Activated CD8-positive, alpha-beta T cell treated with anti-CD3 and anti-CD28 coated beads for 36 hours (primary cell): ENCODE measurements around the gene DYRK1A. TPM values are rescaled to one million over a fixed set of nuclear protein-coding genes. Genes with fewer than 3 reads are reported as not detected.

Source experiments
- ATAC-seq: fragments of 200-7000 bp; cut with Tn5 transposase; one replicate; pipeline ENCODE4 v1.10.0; 2021; ENCODE audit warnings: mild to moderate bottlenecking, moderate library complexity
- CTCF ChIA-PET: fragments of 350-600 bp; sonication (Branson Sonifier 250); formaldehyde crosslinking; loops from one replicate; lab custom pipeline; 2021; ENCODE audit warnings: antibody characterized with exemption; lab: Charles Lee
- POLR2A ChIA-PET: fragments of 350-600 bp; sonication (Branson Sonifier 250); formaldehyde crosslinking; loops from one replicate; lab custom pipeline; 2021; ENCODE audit warnings: antibody characterized with exemption; lab: Charles Lee
- DNase-seq: peaks from one replicate; pipeline ENCODE4 v3.0.0-alpha.2; 2020
- H3K27ac Mint-ChIP-seq: one replicate; pipeline ENCODE4 v1.8.0; 2021; ENCODE audit warnings: mild to moderate bottlenecking, mixed read lengths
- H3K27me3 Mint-ChIP-seq: one replicate; pipeline ENCODE4 v1.8.0; 2021; ENCODE audit warnings: mixed read lengths
- H3K36me3 Mint-ChIP-seq: one replicate; pipeline ENCODE4 v1.8.0; 2021; ENCODE audit warnings: low read depth, mixed read lengths
- H3K4me1 Mint-ChIP-seq: one replicate; pipeline ENCODE4 v1.8.0; 2021; ENCODE audit warnings: low read depth, mixed read lengths
- H3K4me3 Mint-ChIP-seq: one replicate; pipeline ENCODE4 v1.8.0; 2021; ENCODE audit warnings: mild to moderate bottlenecking, moderate library complexity, mixed read lengths
- H3K9me3 Mint-ChIP-seq: one replicate; pipeline ENCODE4 v1.8.0; 2021; ENCODE audit warnings: mixed read lengths
- intact Hi-C: fragments of 100-400 bp; cut with micrococcal nuclease; formaldehyde crosslinking; loops from one replicate; pipeline ENCODE4 v1.10.0; 2022
- total RNA-seq, 2 experiments: library from RNA; stranded (reverse); gene quantifications; one replicate each; pipeline ENCODE4 v1.2.3, GENCODE V29; 2021
- TF ChIP-seq, protein P1 (sequence below): fragments of 200-600 bp; IDR thresholded peaks from one replicate; pipeline ENCODE4 v1.8.0; 2022; ENCODE audit warnings: antibody characterized with exemption, mild to moderate bottlenecking

The DYRK1A gene
- total RNA-seq, 2 experiments from 2014 or later: 57.5 to 58.7 TPM

DNA sequence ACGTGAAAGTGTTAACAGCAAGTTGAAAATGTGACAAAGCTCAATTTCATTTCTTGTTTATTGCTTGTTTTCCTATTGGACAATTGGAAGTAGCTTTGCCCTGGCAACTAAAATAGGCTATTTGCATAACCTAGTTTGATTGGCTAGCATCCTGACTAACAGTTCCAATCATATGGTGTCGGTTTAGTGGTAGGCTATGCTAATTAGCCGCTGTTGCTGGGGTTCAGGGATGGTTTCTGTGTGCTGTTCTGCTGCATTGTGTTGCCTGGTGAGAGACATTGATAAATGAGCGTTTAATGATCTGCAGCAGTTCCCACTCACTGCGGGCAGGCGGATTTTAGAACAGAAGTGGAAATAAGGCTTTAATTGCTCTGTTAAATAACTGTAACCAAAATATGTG is 68.5 kb downstream of the DYRK1A start:
- H3K27ac Mint-ChIP-seq: no peak overlapping the region
- H3K4me1 Mint-ChIP-seq: peaks cover 39% of the 10 kb centered on the region
- ATAC-seq: peak; percentile 97
- ChIA-PET POLR2A (interaction anchor here (1.0 to 1.2 kb wide), 2 partner anchors 27 to 52 kb away, joined by 3 to 4 read pairs; no protein-coding TSS in a partner anchor), CTCF (interaction anchor here (1.2 kb wide), 1 partner anchor 13 kb away, joined by 3 read pairs; no protein-coding TSS in a partner anchor)
- DNase-seq: peak; percentile 65
- H3K36me3 Mint-ChIP-seq: peaks cover 17% of the 10 kb centered on the region
- H3K27me3 Mint-ChIP-seq: no peaks in the 10 kb centered on the region
- peaks cover 1% of the 10 kb centered on the region for H3K9me3 Mint-ChIP-seq
- intact Hi-C loops: no loop called here
- TF ChIP-seq, protein P1, sequence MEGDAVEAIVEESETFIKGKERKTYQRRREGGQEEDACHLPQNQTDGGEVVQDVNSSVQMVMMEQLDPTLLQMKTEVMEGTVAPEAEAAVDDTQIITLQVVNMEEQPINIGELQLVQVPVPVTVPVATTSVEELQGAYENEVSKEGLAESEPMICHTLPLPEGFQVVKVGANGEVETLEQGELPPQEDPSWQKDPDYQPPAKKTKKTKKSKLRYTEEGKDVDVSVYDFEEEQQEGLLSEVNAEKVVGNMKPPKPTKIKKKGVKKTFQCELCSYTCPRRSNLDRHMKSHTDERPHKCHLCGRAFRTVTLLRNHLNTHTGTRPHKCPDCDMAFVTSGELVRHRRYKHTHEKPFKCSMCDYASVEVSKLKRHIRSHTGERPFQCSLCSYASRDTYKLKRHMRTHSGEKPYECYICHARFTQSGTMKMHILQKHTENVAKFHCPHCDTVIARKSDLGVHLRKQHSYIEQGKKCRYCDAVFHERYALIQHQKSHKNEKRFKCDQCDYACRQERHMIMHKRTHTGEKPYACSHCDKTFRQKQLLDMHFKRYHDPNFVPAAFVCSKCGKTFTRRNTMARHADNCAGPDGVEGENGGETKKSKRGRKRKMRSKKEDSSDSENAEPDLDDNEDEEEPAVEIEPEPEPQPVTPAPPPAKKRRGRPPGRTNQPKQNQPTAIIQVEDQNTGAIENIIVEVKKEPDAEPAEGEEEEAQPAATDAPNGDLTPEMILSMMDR: no peak
- H3K4me3 Mint-ChIP-seq: no peak overlapping the region

DNA sequence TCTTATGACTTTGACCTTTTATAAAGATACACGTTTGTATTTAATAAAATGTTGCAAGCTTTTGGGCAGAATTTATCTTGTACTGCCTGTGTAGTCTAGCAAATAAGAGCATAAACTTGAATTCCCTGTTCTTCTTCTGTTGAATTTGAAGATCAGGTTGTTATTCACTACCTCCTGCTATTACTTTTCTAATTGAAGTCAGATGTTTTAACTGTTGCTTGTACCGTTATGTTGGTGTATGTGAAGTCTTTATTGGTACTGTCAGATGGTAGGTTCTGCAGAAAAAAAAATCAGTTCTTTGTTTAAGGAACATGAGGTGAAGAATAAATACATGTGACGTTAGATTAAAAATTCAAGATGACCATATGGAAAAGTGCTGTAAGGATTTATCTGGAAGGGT is 69.1 kb downstream of the DYRK1A start:
- TF ChIP-seq, protein P1: no peak
- ATAC-seq: no peak
- Mint-ChIP-seq H3K27ac (no peak overlapping the region), H3K36me3 (peaks cover 11% of the 10 kb centered on the region), H3K9me3 (peaks cover 1% of the 10 kb centered on the region), H3K4me1 (peaks cover 36% of the 10 kb centered on the region), H3K4me3 (no peak overlapping the region), H3K27me3 (no peaks in the 10 kb centered on the region)
- intact Hi-C loops: no loop called here
- ChIA-PET POLR2A (interaction anchor here (1.0 to 1.2 kb wide), 3 partner anchors 28 to 61 kb away, joined by 3 to 4 read pairs (median 3); no protein-coding TSS in a partner anchor), CTCF (no interaction called here)
- DNase-seq: no peak

DNA sequence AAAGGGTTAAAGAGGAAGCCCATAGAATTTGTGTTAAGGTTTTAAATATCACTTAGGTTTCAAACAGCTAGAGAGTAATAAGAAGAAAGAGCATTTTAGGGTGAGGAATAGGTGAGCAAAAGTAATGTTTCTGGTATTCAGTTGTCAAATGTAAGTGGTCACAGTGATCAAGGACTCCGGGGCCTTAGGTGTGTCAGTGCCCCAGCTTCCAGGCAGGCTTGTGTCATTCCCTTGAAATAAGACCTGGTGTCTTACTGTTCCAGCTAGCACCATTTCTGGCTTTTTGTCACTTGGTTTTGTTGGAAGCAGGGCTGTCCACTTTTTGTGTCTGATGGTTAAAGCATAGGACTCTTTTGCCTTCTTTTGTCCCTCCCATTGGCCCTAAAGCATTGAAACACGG is 69.6 kb downstream of the DYRK1A start:
- Mint-ChIP-seq H3K27ac (no peak overlapping the region), H3K36me3 (peaks cover 9% of the 10 kb centered on the region), H3K4me3 (no peak overlapping the region), H3K4me1 (peaks cover 36% of the 10 kb centered on the region), H3K9me3 (peaks cover 1% of the 10 kb centered on the region), H3K27me3 (no peaks in the 10 kb centered on the region)
- POLR2A ChIA-PET: interaction anchor here (1.2 kb wide), 2 partner anchors 53 to 61 kb away, joined by 3 read pairs; no protein-coding TSS in a partner anchor
- TF ChIP-seq, protein P1: no peak
- ATAC-seq: no peak
- intact Hi-C loops: no loop called here
- CTCF ChIA-PET: no interaction called here
- DNase-seq: no peak

DNA sequence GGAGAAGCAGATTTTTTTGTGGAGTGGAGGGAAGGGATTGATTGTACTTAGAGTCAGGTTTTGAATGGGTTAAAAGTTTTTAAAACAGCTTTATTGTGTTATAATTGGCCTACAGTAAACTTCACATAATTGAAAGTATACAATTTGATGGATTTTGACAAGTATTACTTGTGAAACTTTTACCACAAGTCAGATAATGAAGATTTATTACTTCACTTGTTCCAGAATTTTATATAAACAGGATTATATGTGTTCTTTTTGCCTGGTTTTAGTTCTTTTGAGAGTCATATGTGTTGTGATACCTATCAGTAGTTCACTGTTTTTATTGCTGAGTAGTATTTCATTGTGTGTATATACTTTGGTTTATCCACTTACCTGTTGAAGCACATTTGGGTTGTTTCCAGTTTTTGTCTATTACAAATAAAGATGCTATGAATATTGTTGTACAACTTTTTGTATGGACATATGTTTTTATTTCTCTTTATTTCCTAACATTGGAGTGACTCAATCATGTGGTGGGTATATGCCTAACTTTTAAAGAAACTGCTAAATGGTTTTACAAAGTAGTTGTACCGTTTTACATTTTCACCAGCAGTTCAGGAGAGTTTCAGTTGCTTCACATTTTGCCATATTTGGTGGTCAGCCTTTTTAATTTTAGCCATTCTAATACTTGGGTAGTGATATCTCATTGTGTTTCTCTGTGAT is 71.0 kb downstream of the DYRK1A start:
- peaks cover 39% of the 10 kb centered on the region for H3K4me1 Mint-ChIP-seq
- ATAC-seq: no peak
- POLR2A ChIA-PET: no interaction called here

More for the DNA sequence above, 71.0 kb downstream of the DYRK1A start:
- intact Hi-C loops: no loop called here
- DNase-seq: no peak
- TF ChIP-seq, protein P1: no peak
- no peak overlapping the region for H3K27ac Mint-ChIP-seq
- H3K27me3 Mint-ChIP-seq: no peaks in the 10 kb centered on the region
- H3K9me3 Mint-ChIP-seq: peaks cover 1% of the 10 kb centered on the region
- peaks cover 8% of the 10 kb centered on the region for H3K36me3 Mint-ChIP-seq
- CTCF ChIA-PET: no interaction called here
- H3K4me3 Mint-ChIP-seq: no peak overlapping the region
